ENCODE data around the gene AP3M1. TPM values are rescaled to one million over a fixed set of nuclear protein-coding genes. Genes with fewer than 3 reads are reported as not detected.

Gene AP3M1
- total RNA-seq, 1 experiment from 2014 or later = 68.3 TPM

DNA sequence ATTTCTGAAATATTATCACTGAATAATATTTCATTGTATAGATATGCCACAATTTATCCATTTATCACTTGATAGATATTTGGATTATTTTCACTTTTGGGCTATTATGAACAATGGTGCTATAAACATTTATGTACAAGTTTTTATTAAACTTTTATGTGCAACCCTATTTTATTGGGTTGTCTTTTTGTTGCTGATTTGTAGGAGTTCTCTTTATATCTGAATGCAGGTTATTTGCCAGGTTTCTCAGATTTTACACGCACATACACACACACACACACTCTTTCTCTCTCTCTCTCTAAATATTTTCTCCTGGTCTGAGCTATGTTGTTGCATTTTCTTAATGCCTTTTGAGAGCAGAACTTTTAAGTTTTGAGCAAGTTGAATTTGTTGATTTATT is 36.6 kb upstream of the AP3M1 start:
- Histone ChIP-seq H3K36me3 (ENCODE audit: insufficient read depth, low read length, poor library complexity, severe bottlenecking) (no peaks in the 10 kb centered on the region), H3K27ac (ENCODE audit: low read depth, low read length, poor library complexity, severe bottlenecking) (no peak overlapping the region), H3K27me3 (replicated peaks; ENCODE audit: insufficient read depth, low read depth, low read length, poor library complexity) (no peaks in the 10 kb centered on the region), H3K4me1 (ENCODE audit: insufficient read depth, low read length, poor library complexity, severe bottlenecking) (peaks cover 7% of the 10 kb centered on the region), H3K4me3 (ENCODE audit: low read depth, low read length, poor library complexity, severe bottlenecking) (no peak overlapping the region), H3K9me3 (ENCODE audit: low read depth, low read length, poor library complexity, severe bottlenecking) (no peaks in the 10 kb centered on the region)
- TF ChIP-seq, protein P1, sequence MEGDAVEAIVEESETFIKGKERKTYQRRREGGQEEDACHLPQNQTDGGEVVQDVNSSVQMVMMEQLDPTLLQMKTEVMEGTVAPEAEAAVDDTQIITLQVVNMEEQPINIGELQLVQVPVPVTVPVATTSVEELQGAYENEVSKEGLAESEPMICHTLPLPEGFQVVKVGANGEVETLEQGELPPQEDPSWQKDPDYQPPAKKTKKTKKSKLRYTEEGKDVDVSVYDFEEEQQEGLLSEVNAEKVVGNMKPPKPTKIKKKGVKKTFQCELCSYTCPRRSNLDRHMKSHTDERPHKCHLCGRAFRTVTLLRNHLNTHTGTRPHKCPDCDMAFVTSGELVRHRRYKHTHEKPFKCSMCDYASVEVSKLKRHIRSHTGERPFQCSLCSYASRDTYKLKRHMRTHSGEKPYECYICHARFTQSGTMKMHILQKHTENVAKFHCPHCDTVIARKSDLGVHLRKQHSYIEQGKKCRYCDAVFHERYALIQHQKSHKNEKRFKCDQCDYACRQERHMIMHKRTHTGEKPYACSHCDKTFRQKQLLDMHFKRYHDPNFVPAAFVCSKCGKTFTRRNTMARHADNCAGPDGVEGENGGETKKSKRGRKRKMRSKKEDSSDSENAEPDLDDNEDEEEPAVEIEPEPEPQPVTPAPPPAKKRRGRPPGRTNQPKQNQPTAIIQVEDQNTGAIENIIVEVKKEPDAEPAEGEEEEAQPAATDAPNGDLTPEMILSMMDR (conservative IDR thresholded peaks at IDR 0.05; ENCODE audit: low read depth, low read length) = no peak
- no peak for TF ChIP-seq EZH2 (IDR thresholded peaks at IDR 0.05; ENCODE audit: borderline replicate concordance, low read depth, low read length, poor library complexity, severe bottlenecking)
- intact Hi-C loops (cut with micrococcal nuclease; ENCODE audit: unreplicated experiment) = no loop called here
- ChIA-PET POLR2A (ENCODE audit: low non-redundant PET) (no interaction called here), CTCF (no interaction called here)
- no peak for DNase-seq (ENCODE audit: low spot score)
- BruUV-seq (replicated peaks) = no TSS peak

DNA sequence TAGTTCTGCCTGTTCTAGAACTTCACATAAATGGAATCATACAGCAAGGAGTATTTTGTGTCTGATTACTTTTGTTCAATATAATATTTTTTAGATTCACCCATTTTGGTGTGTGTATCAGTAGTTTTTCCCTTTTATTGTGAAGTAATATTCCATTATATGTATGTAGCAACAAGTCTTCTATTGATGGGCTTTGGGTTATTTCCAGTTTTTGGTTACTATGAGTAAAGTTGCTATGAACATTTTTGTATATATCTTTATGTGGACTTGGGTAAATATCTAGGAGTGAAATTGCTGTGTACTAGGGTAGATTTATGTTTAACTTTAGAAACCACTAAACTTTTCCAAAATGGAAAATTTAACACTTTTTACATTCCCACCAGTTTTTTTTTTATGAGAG is 36.0 kb upstream of the AP3M1 start:
- Histone ChIP-seq H3K27ac (ENCODE audit: low read depth, low read length, poor library complexity, severe bottlenecking) (no peak overlapping the region), H3K4me3 (ENCODE audit: low read depth, low read length, poor library complexity, severe bottlenecking) (no peak overlapping the region), H3K9me3 (ENCODE audit: low read depth, low read length, poor library complexity, severe bottlenecking) (no peaks in the 10 kb centered on the region), H3K4me1 (ENCODE audit: insufficient read depth, low read length, poor library complexity, severe bottlenecking) (peaks cover 10% of the 10 kb centered on the region), H3K27me3 (replicated peaks; ENCODE audit: insufficient read depth, low read depth, low read length, poor library complexity) (no peaks in the 10 kb centered on the region), H3K36me3 (ENCODE audit: insufficient read depth, low read length, poor library complexity, severe bottlenecking) (no peaks in the 10 kb centered on the region)
- no TSS peak for BruUV-seq (replicated peaks)
- intact Hi-C loops (cut with micrococcal nuclease; ENCODE audit: unreplicated experiment) = no loop called here
- TF ChIP-seq, protein P1 (conservative IDR thresholded peaks at IDR 0.05; ENCODE audit: low read depth, low read length) = no peak
- no peak for TF ChIP-seq EZH2 (IDR thresholded peaks at IDR 0.05; ENCODE audit: borderline replicate concordance, low read depth, low read length, poor library complexity, severe bottlenecking)
- CTCF ChIA-PET = no interaction called here
- no peak for DNase-seq (ENCODE audit: low spot score)
- POLR2A ChIA-PET (ENCODE audit: low non-redundant PET) = no interaction called here

DNA sequence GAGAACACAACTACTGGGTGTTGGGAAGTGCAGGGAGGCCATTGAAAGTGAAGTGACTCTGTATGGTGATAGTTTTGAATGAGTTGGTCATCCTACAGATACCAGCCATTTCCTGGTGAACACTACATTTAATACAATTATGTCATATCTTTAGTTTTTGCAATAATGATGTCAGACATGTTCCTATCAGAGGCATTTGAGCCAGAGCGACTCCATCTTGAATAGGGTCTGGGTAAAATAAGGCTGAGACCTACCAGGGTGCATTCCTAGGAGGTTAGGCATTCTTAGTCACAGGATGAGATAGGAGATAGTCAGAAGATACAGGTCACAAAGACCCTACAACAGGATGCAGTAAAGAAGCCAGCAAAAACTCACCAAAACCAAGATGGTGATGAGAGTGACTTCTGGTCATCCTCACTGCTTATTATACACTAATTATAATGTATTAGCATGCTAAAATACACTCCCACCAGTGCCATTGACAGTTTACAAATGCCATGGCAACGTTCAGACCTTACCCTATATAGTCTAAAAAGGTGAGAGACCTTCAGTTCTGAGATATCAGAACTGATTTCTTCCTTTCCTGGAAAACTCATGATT is 28.6 kb upstream of the AP3M1 start:
- intact Hi-C loops (cut with micrococcal nuclease; ENCODE audit: unreplicated experiment) = no loop called here
- Histone ChIP-seq H3K4me3 (ENCODE audit: low read depth, low read length, poor library complexity, severe bottlenecking) (no peak overlapping the region), H3K4me1 (ENCODE audit: insufficient read depth, low read length, poor library complexity, severe bottlenecking) (peaks cover 34% of the 10 kb centered on the region), H3K27me3 (replicated peaks; ENCODE audit: insufficient read depth, low read depth, low read length, poor library complexity) (no peaks in the 10 kb centered on the region), H3K27ac (ENCODE audit: low read depth, low read length, poor library complexity, severe bottlenecking) (no peak overlapping the region), H3K9me3 (ENCODE audit: low read depth, low read length, poor library complexity, severe bottlenecking) (no peaks in the 10 kb centered on the region), H3K36me3 (ENCODE audit: insufficient read depth, low read length, poor library complexity, severe bottlenecking) (no peaks in the 10 kb centered on the region)
- TF ChIP-seq, protein P1 (conservative IDR thresholded peaks at IDR 0.05; ENCODE audit: low read depth, low read length) = no peak
- TF ChIP-seq EZH2 (IDR thresholded peaks at IDR 0.05; ENCODE audit: borderline replicate concordance, low read depth, low read length, poor library complexity, severe bottlenecking) = no peak
- ChIA-PET POLR2A (ENCODE audit: low non-redundant PET) (interaction anchor here (0.6 kb wide), 1 partner anchor 847 kb away, joined by 6 read pairs; no protein-coding TSS in a partner anchor), CTCF (no interaction called here)
- BruUV-seq (replicated peaks) = no TSS peak
- no peak for DNase-seq (ENCODE audit: low spot score)

All from A673 (cell line).